Activated CD8-positive, alpha-beta memory T cell treated with anti-CD3 and anti-CD28 coated beads for 1 hour (primary cell): ENCODE data around the gene RSPO4.
"Not testable (repeated sequence)": the region's sequence is repeated elsewhere in the genome, so short reads cannot be mapped to it uniquely, and the experiment has no call there.

Source experiments
- DNase-seq, 2 donors: peaks; one replicate each; pipeline ENCODE4 v3.0.0-alpha.2; 2020; ENCODE audit warnings: low read depth in 1 of 2; ENCODE audit errors: extremely low read depth in 1 of 2

Gene RSPO4

DNA sequence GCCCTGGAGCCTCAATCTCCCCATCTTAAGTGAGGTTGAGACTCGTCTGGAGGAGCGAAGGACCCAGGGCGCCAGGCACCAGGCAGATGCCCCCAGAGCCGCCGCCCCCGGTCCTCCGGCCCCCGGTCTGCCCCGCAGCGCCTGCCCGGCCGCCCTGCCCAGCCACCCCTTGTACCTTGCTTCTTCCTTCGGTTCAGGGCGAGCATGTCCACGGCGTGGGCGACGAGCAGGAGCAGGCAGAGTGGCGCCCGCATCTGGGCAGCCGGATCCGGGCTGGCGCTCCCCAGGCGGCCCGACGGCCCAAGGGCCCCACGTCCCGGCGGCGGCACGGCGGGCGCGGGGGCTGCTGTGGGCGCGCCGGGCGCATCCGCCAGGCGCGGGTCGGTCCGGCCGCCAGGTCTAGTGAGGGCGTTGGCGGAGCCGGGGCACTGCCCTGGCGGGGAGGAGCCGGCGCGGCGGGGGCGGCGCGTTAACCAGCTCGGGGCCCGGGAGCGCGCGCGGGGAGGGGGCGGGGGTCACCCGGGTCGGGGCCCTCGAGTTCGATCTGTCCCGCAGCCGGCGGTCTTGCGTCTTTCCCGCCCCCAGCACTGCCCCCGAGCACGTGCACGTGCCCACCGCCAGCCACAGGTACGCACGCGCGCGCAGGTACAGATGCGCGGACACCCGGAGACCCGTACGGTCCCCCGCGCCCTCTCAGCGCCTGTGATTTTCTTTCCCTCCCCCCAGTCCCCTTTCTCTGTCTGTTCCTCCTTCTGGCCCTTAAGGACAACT is at the start of gene RSPO4:
Gene RSPO4 (minus strand): TSS at position 401 of the 771 bp plus-strand sequence. CDS start 147 bp downstream, at position 254.
- DNase-seq = no peak

- DNase-seq = no peak
Observed at GRCh38 chr20:1050440-1050839, 48.3 kb upstream of the RSPO4 start.

DNA sequence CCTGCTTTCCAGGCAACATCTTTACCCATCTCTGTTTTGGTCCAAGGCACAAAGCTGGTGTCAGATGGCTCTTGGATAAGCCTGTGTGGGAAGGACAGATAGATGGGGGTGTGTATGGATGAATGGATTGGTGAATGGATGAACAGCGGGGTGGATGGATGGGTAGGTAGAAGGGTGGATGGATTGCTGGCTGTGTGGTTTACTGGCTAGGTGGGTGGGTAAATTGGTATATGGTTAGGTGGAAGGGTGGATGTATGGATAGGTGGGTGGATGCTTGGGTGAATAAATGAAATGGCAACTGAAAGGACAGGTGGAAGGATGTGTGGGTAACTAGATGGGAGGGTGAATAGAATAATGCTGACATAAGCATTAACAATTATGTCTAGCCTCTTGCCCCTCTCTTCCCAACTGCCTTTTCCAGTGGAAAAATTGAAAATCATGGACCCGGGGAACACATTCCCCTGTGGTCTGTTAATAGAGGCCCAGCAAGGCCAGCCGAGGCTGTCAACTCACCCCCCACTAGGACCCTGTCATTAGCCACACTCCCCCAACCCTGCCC is 43.8 kb upstream of the RSPO4 start:
- DNase-seq = no peak

GRCh38 chr20:1041845-1042390 is 39.8 kb upstream of the RSPO4 start:
- no peak for DNase-seq

- no peak for DNase-seq
Observed at GRCh38 chr20:1038205-1038604, 36.1 kb upstream of the RSPO4 start.

- DNase-seq = no peak
Observed at GRCh38 chr20:1037039-1037438, 34.9 kb upstream of the RSPO4 start.

GRCh38 chr20:1035466-1035865 is 33.4 kb upstream of the RSPO4 start:
- DNase-seq = no peak

DNA sequence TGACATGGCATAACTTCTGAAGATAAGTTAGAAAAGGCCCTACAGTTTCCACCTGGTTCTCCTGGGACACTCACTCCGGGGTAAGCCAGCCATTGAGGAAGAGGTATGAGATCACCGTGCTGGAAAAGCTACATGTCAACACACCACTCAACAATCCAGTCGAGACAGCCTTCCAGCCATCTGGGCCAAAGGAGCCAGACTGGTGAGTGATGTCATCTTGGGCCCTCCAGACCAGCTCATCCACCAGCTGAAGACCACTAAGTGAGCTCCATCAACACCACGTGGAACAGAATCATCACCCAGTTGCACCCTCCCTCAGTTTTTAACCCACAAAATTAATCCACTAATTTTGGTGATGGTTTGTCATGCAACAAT is 32.3 kb upstream of the RSPO4 start:
- no peak for DNase-seq

DNA sequence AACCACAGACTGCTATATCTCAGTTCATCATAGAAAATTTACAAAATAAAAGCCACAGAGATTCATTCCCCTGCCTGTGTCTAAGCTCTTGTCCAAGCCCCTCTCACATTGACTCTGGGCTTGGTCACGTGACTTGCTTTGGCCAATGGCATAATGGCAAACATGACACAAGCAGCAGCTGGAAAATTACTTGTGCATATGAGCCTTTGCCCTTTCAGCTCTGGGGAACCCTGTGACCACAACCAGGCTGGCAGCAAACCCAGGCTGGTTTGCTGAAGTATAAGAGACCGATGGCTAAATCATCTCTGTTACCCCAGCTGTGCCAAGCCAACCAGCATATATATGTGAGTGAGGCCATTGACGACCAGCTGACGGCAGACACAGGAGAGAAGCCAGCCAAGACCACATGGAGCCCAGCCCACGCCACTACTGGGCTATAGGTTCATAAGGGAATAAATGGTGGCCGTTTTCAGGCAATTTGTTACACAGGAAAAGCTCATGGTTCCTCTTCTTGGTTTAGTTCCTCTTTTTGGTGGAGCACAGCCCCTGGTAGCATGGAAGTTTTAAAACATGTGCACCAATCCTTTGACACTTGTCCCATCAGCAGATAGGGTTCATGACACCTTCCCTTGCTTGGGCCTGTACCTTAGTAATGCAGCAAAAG is 31.8 kb upstream of the RSPO4 start:
- DNase-seq = no peak

DNA sequence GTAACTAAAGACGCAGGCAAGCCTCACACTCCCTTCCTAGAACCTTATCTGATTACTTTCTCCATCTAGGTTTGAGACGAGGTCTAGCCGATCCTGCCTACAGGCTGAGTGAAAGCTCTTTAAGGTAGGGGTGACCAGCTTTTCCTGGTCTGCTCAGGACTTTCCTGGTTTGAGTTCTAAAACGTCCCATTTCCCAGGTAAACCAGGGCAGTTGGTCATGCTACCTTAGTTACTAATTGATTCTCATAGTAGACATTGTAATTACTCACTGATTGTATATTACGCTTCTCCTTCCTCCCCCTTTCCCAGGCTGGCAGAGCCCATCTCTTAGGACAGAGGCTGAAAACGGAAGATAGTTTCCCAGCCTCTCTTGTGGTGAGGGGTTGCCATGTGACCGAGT is 27.9 kb upstream of the RSPO4 start:
- DNase-seq = no peak

DNA sequence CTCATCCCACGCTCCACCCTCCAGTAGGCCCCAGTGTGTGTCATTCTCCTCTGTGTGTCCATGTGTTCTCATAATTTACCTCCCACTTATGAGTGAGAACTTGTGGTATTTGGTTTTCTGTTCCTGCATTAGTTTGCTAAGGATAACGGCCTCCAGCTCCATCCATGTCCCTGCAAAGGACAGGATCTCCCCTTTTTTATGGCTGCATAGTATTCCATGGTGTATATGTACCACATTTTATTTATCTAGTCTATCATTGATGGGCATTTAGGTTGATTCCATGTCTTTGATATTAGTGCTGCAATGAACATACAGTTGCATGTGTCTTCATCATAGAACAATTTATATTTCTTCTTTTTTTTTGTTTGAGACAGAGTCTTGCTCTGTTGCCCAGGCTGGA is 24.1 kb upstream of the RSPO4 start:
- not testable (repeated sequence) for DNase-seq

GRCh38 chr20:1022871-1023270 is 20.8 kb upstream of the RSPO4 start:
- no peak for DNase-seq

GRCh38 chr20:1020614-1021013 is 18.5 kb upstream of the RSPO4 start:
- DNase-seq = no peak

- DNase-seq = no peak
Observed at GRCh38 chr20:1019344-1019743, 17.2 kb upstream of the RSPO4 start.

DNA sequence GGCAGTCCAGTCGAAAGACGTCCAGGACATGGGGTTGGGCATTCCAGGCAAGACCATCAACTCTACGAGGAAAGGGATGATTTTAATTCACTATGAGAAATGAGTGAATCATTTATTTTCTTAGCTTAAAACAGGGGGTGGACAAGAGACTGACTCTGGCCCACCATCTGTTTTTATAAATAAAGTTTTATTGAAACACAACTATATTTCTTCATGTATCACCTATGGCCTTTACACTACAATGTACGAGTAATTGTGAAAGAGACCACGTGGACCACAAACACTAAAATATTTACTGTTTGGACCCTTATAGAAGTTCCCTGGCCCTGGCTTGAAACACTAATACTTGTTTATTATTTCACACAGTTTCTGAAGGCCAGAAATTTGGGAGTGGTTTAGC is 15.6 kb upstream of the RSPO4 start:
- no peak for DNase-seq

GRCh38 chr20:1015181-1015580 is 13.1 kb upstream of the RSPO4 start:
- no peak for DNase-seq

DNA sequence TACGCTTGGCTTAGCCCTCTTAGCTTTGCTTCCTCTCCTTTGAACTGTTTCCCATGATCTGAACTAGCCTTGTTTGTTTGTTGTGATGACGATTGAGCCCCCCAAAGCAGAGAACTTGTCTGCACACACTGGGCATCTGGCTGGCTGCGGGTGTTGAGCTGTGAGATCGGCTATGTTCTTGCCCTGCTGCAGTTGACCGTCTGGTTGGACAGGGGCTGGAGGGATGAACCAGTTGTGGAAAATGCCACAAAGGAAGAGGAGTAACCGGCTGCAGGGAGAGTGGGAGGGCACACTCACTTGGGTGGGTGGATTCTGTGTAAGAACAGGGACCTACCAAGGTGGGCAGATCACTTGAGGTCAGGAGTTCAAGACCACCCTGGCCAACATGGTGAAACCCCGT is 12.4 kb upstream of the RSPO4 start:
- DNase-seq = no peak

GRCh38 chr20:1013566-1014340 is 11.6 kb upstream of the RSPO4 start:
- no peak for DNase-seq

DNA sequence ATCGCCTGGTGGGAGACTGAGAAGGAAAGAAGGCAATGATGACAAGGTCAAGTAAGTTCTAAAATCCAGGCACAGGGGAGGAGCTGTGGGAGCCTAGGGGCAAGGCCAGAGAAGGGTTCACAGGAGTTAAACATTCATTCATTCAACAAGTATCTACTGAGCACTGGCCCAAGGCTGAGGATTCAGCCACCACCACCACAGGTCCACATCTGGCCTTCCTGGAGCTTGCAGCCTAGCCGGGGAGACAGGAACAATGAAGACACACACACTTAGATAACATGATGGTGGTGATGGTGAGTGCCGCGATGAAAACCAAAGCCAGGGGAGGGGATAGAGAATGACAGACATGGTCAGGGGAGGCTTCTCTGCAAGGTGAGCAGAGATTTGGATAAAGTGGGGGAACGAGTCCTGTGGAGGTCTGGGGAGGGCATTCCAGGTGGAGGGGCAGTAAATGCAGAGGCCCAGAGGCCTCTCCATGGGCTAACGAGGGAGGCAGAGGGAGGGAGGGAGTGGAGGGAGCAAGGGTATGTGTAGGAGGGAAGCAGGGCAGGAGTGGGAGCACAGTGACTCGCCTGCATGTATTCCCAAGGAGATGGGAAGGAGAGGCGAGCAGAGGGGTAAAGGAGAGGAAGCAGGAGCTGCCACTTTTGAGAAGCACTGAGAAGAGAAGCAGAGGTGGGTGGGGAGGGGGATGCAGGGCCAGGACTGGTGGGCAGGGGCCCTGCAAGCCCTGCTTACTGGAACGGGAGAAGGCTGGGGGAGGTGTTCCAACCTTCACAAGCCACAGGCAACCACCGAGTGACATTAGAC is 10.5 kb upstream of the RSPO4 start:
- DNase-seq = no peak

DNA sequence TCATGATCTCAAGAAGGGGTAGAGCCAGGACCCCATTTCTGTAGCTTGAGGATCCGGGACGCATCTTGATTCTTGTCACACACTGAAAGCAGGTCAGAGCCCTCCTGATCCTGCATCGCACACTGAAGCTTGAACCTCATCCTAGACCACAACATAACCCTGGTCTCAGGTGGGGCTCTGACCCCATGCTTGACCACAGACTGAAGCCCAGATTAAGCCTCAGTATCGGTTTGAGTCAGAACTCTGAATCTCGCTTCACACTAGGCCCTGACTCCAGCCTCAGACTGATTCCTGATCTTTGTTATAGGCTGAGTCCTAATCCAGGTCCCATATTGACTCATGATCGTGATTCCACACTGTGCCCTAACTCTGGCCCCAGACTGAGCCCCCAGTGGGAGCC is 8.5 kb upstream of the RSPO4 start:
- DNase-seq = no peak
